Measurements from ENCODE around the gene VWA3A. TPM values are rescaled to one million over a fixed set of nuclear protein-coding genes. Genes with fewer than 3 reads are reported as not detected.

Gene VWA3A
- total RNA-seq, 1 experiment from 2014 or later, result not detected

DNA sequence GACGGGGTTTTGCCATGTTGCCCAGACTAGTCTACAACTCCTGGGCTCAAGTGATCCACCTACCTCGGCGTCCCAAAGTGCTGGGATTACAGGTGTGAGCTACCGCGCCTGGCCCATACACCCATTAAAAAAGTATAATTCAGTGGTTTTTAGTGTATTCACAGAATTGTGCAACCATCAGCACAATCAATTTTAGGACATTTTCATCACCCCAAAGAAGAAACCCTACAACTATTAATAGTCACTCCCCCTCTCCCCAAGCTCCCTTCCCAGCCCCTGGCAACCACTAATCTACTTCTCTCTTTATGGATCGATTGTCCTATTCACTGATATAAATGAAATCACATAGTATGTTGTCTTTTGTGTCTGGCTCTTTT is 109.9 kb downstream of the VWA3A start:
- no peaks in the 10 kb centered on the region for H3K9me2 ChIP-seq (ENCODE audit: insufficient read depth)
- H3K9me3 ChIP-seq (ENCODE audit: control insufficient read depth in 1 of 2, insufficient read depth in 1 of 2, low read depth in 1 of 2, low read length in 2 of 2), result no peaks in the 10 kb centered on the region
- CTCF ChIA-PET, result no interaction called here
- no peak overlapping the region for H3K4me2 ChIP-seq (ENCODE audit: low read length)
- no peaks in the 10 kb centered on the region for H3K27me3 ChIP-seq (ENCODE audit: insufficient read depth, low read length)
- TF ChIP-seq POLR2A (IDR thresholded peaks at IDR 0.05; ENCODE audit: borderline replicate concordance, extremely low read depth, insufficient read depth, insufficient read length) (no peak), ELF1 (IDR thresholded peaks at IDR 0.05; ENCODE audit: borderline replicate concordance, low read depth) (no peak), SIN3A (IDR thresholded peaks at IDR 0.05; ENCODE audit: low read depth) (no peak), POLR2AphosphoS5 (IDR thresholded peaks at IDR 0.05; ENCODE audit: low read depth, low read length) (no peak)
- no peaks in the 10 kb centered on the region for H3K36me3 ChIP-seq (ENCODE audit: control insufficient read depth in 1 of 2, insufficient read depth in 2 of 2, low read length in 2 of 2)
- H3K9ac ChIP-seq (ENCODE audit: low read length), result no peak overlapping the region
- H3K4me1 ChIP-seq (ENCODE audit: control insufficient read depth in 1 of 2, insufficient read depth in 2 of 2, low read length in 2 of 2), result peaks cover 27 to 38% of the 10 kb centered on the region in 2 experiments
- BruUV-seq (replicated peaks), result no TSS peak
- peaks cover 8% of the 10 kb centered on the region for H3K79me2 ChIP-seq (ENCODE audit: insufficient read depth, low read length)
- no peak overlapping the region for H3K27ac ChIP-seq (ENCODE audit: low read depth, low read length)
- DNase-seq (ENCODE audit: low read depth, low spot score) (no peak), ATAC-seq (no peak)
- H4K20me1 ChIP-seq (ENCODE audit: insufficient read depth), result no peaks in the 10 kb centered on the region
- H3K4me3 ChIP-seq (replicated peaks in 1 of 2; ENCODE audit: low read depth in 1 of 2, low read length in 2 of 2), result no peak overlapping the region
- RAD21 ChIA-PET (ENCODE audit: low non-redundant PET in 1 of 2, low total read pairs in 2 of 2, uncharacterized antibody in 2 of 2, unreplicated experiment in 2 of 2), result no interaction called here
- no peak overlapping the region for H2AFZ ChIP-seq (ENCODE audit: low read depth, low read length, poor library complexity, severe bottlenecking)
- POLR2A ChIA-PET, result no interaction called here
- intact Hi-C loops (cut with micrococcal nuclease), result no loop called here

DNA sequence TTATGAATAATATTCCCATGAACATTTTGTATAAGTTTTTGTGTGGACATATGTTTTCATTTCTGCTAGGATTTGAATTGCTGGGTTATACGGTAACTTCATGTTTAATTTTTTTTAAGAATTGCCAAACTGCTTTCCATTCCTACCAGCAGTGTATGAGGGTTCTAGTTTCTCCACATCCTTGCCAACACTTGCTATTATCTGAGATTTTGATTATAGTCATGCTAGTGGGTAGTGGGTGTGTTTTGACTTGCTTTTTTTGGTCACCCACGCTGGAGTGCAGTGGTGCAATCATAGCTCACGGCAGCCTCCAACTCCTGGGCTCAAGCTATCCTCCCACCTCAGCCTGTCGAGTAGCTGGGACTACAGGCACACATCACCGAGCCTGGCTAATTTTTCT is 110.8 kb downstream of the VWA3A start:
- TF ChIP-seq ZFX (IDR thresholded peaks at IDR 0.05) (no peak), ELF1 (IDR thresholded peaks at IDR 0.05; ENCODE audit: borderline replicate concordance, low read depth) (no peak), ZNF274 (IDR thresholded peaks at IDR 0.05; ENCODE audit: low read depth, low read length) (no peak), EGR1 (IDR thresholded peaks at IDR 0.05; ENCODE audit: low read depth) (no peak), SP1 (IDR thresholded peaks at IDR 0.05; ENCODE audit: low read depth) (no peak), FOSL1 (IDR thresholded peaks at IDR 0.05; ENCODE audit: low read depth) (no peak), POLR2AphosphoS5 (IDR thresholded peaks at IDR 0.05; ENCODE audit: low read depth, low read length) (no peak), JUND (IDR thresholded peaks at IDR 0.05) (no peak), EZH2phosphoT487 (IDR thresholded peaks at IDR 0.05; ENCODE audit: borderline replicate concordance) (no peak), CEBPB (IDR thresholded peaks at IDR 0.05; ENCODE audit: low read depth) (no peak), CBX3 (IDR thresholded peaks at IDR 0.05; ENCODE audit: low read depth) (no peak), SIN3A (IDR thresholded peaks at IDR 0.05; ENCODE audit: low read depth) (no peak), POLR2A (IDR thresholded peaks at IDR 0.05; ENCODE audit: borderline replicate concordance, extremely low read depth, insufficient read depth, insufficient read length) (no peak), RAD21 (IDR thresholded peaks at IDR 0.05; ENCODE audit: low read depth) (no peak)
- TF ChIP-seq, protein P1, sequence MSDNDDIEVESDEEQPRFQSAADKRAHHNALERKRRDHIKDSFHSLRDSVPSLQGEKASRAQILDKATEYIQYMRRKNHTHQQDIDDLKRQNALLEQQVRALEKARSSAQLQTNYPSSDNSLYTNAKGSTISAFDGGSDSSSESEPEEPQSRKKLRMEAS (IDR thresholded peaks at IDR 0.05), result no peak
- H3K9ac ChIP-seq (ENCODE audit: low read length), result no peak overlapping the region
- ChIA-PET CTCF (no interaction called here), POLR2A (no interaction called here), RAD21 (ENCODE audit: low non-redundant PET in 1 of 2, low total read pairs in 2 of 2, uncharacterized antibody in 2 of 2, unreplicated experiment in 2 of 2) (no interaction called here)
- no peak overlapping the region for H2AFZ ChIP-seq (ENCODE audit: low read depth, low read length, poor library complexity, severe bottlenecking)
- H3K9me3 ChIP-seq (ENCODE audit: control insufficient read depth in 1 of 2, insufficient read depth in 1 of 2, low read depth in 1 of 2, low read length in 2 of 2), result no peaks in the 10 kb centered on the region
- no peak overlapping the region for H3K27ac ChIP-seq (ENCODE audit: low read depth, low read length)
- peaks cover 31 to 46% of the 10 kb centered on the region in 2 experiments for H3K4me1 ChIP-seq (ENCODE audit: control insufficient read depth in 1 of 2, insufficient read depth in 2 of 2, low read length in 2 of 2)
- H3K9me2 ChIP-seq (ENCODE audit: insufficient read depth), result no peaks in the 10 kb centered on the region
- DNase-seq (ENCODE audit: low read depth, low spot score) (no peak), ATAC-seq (no peak)
- H3K4me2 ChIP-seq (ENCODE audit: low read length), result no peak overlapping the region
- no peaks in the 10 kb centered on the region for H3K27me3 ChIP-seq (ENCODE audit: insufficient read depth, low read length)
- no peaks in the 10 kb centered on the region for H4K20me1 ChIP-seq (ENCODE audit: insufficient read depth)
- intact Hi-C loops (cut with micrococcal nuclease), result no loop called here
- H3K79me2 ChIP-seq (ENCODE audit: insufficient read depth, low read length), result peaks cover 17% of the 10 kb centered on the region
- no TSS peak for BruUV-seq (replicated peaks)
- H3K4me3 ChIP-seq (replicated peaks in 1 of 2; ENCODE audit: low read depth in 1 of 2, low read length in 2 of 2), result no peak overlapping the region
- no peaks in the 10 kb centered on the region for H3K36me3 ChIP-seq (ENCODE audit: control insufficient read depth in 1 of 2, insufficient read depth in 2 of 2, low read length in 2 of 2)

Measured in HCT116 (cell line).